Erythroblast (primary cell): ENCODE measurements around the gene CYREN.
"Not testable (repeated sequence)": the region's sequence is repeated elsewhere in the genome, so short reads cannot be mapped to it uniquely, and the experiment has no call there.

Source experiments
- DNase-seq, 2 experiments: peaks; one replicate each; lab custom pipeline; 2025; lab: John Stamatoyannopoulos, UW
- GATA1 ChIP-seq: IDR thresholded peaks from 2 replicates; pipeline ENCODE4 v1.6.1; 2011; ENCODE audit warnings: low read depth, mild to moderate bottlenecking, control low read depth, low read length, moderate library complexity
- POLR2A ChIP-seq: IDR thresholded peaks from 2 replicates; pipeline ENCODE4 v1.6.1; 2011; ENCODE audit warnings: mild to moderate bottlenecking, low read length

Gene CYREN

DNA sequence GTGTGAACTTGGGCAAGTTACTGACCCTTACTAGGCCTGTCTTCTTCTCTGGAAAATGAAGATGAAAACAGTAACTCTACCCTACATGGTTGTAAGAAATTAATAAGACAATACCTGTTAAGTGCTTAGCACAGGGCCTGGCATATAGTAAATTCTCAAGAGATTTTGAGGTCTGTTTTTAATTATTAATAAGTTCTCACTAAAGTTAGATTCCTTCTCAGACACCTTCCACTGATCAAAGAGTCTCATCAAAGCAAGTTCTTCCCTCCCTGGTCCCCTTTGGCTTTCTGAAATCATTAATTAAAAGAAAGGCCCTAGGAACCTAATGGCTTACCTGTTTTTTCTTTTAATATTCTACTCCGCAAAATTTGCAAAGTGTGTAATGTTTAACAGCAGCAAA lies 18.1 kb downstream of the CYREN start:
- TF ChIP-seq POLR2A: no peak
- TF ChIP-seq GATA1: no peak
- DNase-seq: no peak

- TF ChIP-seq GATA1: no peak
- no peak for TF ChIP-seq POLR2A
Observed at GRCh38 chr7:135151533-135151932, 19.0 kb downstream of the CYREN start.

DNA sequence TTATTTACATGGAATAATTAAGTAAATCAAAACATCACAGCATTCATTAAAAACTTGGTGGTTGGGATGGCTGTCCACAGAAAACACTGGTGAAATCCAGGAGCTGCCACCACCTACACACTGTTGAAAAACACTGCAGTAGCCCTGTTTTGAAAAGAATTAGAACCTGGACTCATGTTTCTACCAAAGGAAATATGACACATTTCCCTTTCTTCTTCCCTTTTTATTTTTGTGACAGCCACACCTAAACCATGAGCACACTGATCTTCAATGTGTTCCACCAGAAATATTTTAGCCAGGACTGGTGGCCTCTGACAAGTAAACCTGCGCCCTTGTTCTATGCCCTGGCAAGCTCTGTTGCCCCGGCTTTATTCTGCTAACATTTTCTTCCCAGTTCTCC lies 19.4 kb downstream of the CYREN start:
- TF ChIP-seq GATA1: no peak
- TF ChIP-seq POLR2A: no peak
- no peak for DNase-seq

More at GRCh38 chr7:135151533-135151932, 19.0 kb downstream of the CYREN start:
- DNase-seq: no peak

DNA sequence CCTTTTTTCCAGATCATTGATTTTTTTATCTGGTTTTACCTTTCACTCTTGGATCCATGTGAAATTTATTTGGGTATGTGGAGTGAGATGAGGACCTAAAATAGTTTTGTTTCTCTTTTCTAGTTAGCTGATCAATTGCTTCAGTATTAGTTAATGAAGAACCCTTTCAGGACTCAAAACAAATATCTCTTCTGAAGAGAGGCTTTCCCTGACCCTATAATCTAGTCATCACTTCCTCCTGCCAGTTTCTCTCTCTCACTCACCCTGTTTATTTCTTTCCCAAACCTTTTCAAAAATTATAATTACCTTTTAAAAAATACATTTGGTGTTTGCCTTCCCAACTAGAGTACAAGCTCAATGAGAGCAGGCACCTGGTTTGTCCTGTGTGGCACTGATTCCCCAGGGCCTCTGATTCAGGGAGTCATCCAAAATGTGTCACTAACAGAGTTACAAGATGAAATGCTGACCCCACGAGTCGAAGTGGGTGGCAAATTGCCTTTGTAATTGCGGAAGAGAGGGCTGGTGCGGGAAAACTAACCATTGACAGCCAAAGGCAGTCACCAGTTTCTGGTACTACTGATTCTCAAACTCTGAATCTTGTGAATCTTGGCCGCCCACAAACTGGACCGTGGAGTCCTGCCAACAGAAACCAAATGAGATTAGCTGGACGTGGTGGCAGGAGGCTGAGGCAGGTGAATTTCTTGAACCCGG lies 20.3 kb downstream of the CYREN start:
- TF ChIP-seq POLR2A: no peak
- no peak for TF ChIP-seq GATA1
- DNase-seq: no peak

GRCh38 chr7:135147899-135148721 lies 22.4 kb downstream of the CYREN start, which contains the start of gene TMEM140:
TSS of gene TMEM140 (plus strand) at chr7:135148072. CDS start at chr7:135164442, 16,370 bp downstream.
- peak; percentile 87 to 92 for DNase-seq
- TF ChIP-seq GATA1 (no peak), POLR2A (peak; percentile 76)

DNA sequence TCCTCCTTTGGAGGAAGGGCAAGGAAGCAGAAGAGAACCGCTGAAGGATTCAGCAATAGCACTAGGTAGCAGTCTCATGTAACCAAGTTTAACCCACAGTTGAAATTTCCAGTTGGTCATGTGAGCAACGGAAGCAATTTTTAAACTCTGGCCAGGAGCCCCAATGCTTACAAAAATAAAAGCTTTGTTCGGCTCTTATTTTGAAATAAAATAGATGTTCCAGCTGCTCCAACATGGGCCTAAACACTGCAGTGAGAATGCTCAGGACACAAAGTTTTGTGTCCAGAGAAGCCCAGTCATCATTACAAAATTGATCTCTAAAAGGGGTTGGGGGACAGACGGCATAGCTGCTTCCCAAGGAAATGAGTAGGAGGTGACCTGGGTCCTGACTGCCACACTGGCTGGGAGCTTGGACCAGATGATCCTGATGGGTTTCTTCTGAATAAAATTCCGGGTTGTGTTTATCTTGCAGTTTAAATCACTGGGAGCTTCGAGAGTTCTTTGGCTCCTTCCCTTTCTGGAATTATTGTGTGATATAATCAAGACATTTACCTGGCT lies 23.1 kb downstream of the CYREN start:
- TF ChIP-seq POLR2A: no peak
- TF ChIP-seq GATA1: no peak
- peak; percentile 80 to 87 for DNase-seq

DNA sequence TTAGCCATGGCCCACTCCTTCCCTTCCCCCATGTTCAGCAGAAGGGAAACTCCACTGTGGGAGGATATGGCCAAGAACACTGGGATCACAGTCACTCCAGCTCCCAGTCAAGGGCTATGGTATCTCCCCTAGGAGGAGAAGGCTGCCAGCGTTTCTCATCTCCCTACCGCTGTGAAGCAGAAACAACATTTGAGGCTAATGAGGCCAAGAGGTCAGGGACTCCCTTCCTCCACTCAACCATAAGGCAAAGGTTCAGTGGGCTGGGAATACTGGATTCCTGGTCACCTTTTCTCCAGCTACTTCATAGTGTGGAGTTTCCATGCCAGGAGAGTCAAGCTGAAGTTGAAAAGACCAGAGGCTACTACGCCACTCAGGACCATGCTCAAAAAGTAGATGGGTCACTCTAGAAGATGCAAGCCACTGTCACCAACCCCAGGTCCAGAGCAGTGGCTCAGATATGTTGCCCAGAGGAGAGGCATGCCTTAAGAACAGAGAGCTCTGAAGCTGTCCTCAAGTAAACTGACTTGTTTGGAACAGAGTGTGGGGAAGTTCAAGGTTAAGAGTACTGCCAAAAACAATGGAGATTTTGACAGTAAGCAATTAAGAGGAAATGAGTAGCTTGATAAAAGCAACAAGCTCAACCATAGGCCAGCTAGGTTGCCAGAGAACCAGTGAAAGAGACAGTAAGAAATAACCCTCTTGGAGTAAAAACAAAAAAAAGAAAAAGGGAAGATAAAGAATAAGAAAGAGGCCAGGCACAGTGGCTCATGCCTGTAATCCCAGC lies 26.4 kb downstream of the CYREN start:
- no peak for TF ChIP-seq GATA1
- no peak for TF ChIP-seq POLR2A
- no peak for DNase-seq

DNA sequence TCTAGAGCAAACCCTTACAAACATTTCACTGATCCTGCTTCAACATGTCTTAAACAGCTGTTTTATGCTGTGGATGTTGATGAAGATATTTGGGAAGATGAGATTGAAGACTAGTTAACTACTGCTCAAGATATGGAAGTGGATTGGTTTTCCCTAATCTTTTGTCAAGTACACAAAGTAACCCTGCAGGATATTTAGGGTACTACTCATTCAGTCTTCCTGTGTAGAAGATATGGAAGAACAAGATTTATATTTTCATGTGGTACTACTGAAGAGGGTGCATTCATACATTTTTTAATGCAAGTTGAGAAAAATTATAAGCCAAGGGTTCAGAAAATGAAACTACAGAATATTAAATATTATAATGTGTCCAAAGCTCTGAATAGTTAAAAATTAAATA lies 40.9 kb downstream of the CYREN start:
- DNase-seq: no peak
- no peak for TF ChIP-seq GATA1
- no peak for TF ChIP-seq POLR2A

DNA sequence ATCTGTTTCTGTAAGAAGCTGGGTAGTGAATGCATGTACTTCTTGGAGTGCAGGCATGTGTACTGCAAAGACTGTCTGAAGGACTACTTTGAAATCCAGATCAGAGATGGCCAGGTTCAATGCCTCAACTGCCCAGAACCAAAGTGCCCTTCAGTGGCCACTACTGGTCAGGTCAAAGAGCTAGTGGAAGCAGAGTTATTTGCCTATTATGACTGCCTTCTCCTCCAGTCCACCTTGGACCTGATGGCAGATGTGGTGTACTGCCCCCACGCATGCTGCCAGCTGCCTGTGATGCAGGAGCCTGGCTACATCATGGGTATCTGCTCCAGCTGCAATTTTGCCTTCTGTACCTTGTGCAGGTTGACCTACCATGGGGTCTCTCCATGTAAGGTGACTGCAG lies 41.6 kb downstream of the CYREN start:
- no peak for DNase-seq
- TF ChIP-seq GATA1 (no peak), POLR2A (no peak)

DNA sequence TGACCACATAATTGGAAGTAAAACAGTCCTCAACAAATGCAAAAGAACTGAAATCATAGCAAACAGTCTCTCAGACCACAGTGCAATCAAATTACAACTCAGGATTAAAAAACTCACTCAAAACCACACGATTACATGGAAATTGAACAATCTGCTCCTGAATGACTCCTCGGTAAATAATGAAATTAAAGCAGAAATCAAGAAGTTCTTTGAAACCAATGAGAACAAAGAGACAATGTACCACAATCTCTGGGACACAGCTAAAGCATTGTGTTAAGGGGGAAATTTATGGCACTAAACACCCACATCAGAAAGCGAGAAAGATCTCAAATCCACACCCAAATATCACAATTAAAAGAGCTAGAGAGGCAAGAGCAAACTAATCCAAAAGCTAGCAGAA lies 45.9 kb downstream of the CYREN start:
- DNase-seq: not testable (repeated sequence)

- no peak for DNase-seq
- TF ChIP-seq GATA1 (no peak), POLR2A (no peak)
Observed at GRCh38 chr7:135121868-135122267, 48.6 kb downstream of the CYREN start.

DNA sequence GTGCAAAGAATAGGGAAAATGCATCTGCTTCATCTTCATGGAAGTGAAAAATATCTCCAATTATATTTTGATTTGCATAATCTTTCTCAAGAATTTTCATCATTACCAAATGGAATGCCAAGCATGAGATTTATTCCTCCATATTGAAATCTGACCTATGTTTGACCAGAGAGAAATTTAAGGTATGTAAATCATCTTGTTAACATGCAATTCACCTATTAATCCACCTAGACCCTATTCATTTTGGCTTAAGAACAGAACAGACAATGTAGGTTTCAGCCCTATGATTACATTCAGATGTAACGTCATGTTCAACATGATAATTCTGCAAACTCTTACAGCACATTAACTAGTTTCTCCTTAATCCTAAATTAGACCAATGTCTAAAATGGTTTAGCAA lies 53.4 kb downstream of the CYREN start:
- TF ChIP-seq POLR2A (no peak), GATA1 (no peak)
- no peak for DNase-seq
